ENCODE measurements around the gene RIBC2. TPM values are rescaled to one million over a fixed set of nuclear protein-coding genes. Genes with fewer than 3 reads are reported as not detected.
"Not testable (repeated sequence)": the region's sequence is repeated elsewhere in the genome, so short reads cannot be mapped to it uniquely, and the experiment has no call there.

Gene RIBC2
- total and polyA plus RNA-seq, 2 of the 4 experiments (the other 2 are of a cell fraction): 0.29 to 0.36 TPM

GRCh38 chr22:45436871-45437517 is 23.5 kb downstream of the RIBC2 start:
- H2BK20ac ChIP-seq (ENCODE audit: low read depth, low read length); H2BK15ac ChIP-seq (ENCODE audit: low read depth, low read length); H3K56ac ChIP-seq (ENCODE audit: extremely low read depth, insufficient read depth, low read length); H3K79me1 ChIP-seq (ENCODE audit: low read depth in 1 of 2, low read length in 2 of 2); H4K20me1 ChIP-seq (ENCODE audit: insufficient read depth, low read length); dilution Hi-C loops (cut with HindIII; ENCODE audit: low sequenced_read_pairs, unreplicated experiment); H3K27ac ChIP-seq (ENCODE audit: insufficient read depth, low read length); DNase-seq; H3K4me1 ChIP-seq (ENCODE audit: control insufficient read depth, insufficient read depth, low read length); in situ Hi-C loops (cut with MboI; ENCODE audit: low sequenced_read_pairs); POLR2A ChIA-PET (ENCODE audit: unreplicated experiment); BruUV-seq (replicated peaks); H2AK5ac ChIP-seq (ENCODE audit: low read depth, low read length); H2AK9ac ChIP-seq (replicated peaks; ENCODE audit: low read depth, low read length, poor library complexity); H4K91ac ChIP-seq (ENCODE audit: insufficient read depth, low read depth, low read length); H3K4me3 ChIP-seq (ENCODE audit: insufficient read depth, low read depth, low read length); H3K27me3 ChIP-seq (ENCODE audit: control insufficient read depth, insufficient read depth, low read length); H3K9me3 ChIP-seq (ENCODE audit: control insufficient read depth, insufficient read depth, low read length); H3K4ac ChIP-seq (ENCODE audit: low read depth, low read length); H3K18ac ChIP-seq (ENCODE audit: low read depth, low read length); H3K4me2 ChIP-seq (ENCODE audit: low read depth, low read length); H2BK120ac ChIP-seq (ENCODE audit: low read depth, low read length); H3K9ac ChIP-seq (ENCODE audit: low read depth, low read length); ATAC-seq (ENCODE audit: low read depth); H3K36me3 ChIP-seq (ENCODE audit: control insufficient read depth, insufficient read depth, low read length); H2AFZ ChIP-seq (replicated peaks; ENCODE audit: low read length, poor library complexity); H3K9me1 ChIP-seq (ENCODE audit: insufficient read depth, low read length); H4K5ac ChIP-seq (ENCODE audit: low read depth, low read length); H3K14ac ChIP-seq (replicated peaks; ENCODE audit: low read depth, low read length); H3K23ac ChIP-seq (ENCODE audit: low read depth, low read length); H2BK5ac ChIP-seq (ENCODE audit: low read depth, low read length, poor library complexity, severe bottlenecking); H4K8ac ChIP-seq (ENCODE audit: low read depth in 2 of 2, low read length in 2 of 2): not testable (repeated sequence)
- WGBS, 2 experiments (ENCODE audit: extremely low coverage in 2 of 2, insufficient read length in 1 of 2): 90% methylated on average over 8 of the region's 34 CpGs; no CpG with 5 or more reads in 1 of the 2 experiments
- intact Hi-C loops (cut with micrococcal nuclease): loop anchor here (5.0 kb wide), 1 partner anchor 335 kb away; no protein-coding TSS in a partner anchor
- CTCF ChIA-PET: interaction anchor here (0.6 kb wide), 1 partner anchor 191 kb away, joined by 4 read pairs; no protein-coding TSS in a partner anchor

Data from IMR-90 (cell line).